HepG2 (cell line): Measurements from ENCODE around the gene RGL3. TPM values are rescaled to one million over a fixed set of nuclear protein-coding genes. Genes with fewer than 3 reads are reported as not detected.

Experiments used
- ATAC-seq: fragments of 200-7000 bp; cut with Tn5 transposase; 3 replicates; pipeline ENCODE4 v1.9.1; 2020; ENCODE audit warnings: mild to moderate bottlenecking, moderate library complexity
- BruUV-seq: library from RNA; stranded (reverse); fragments of 400-500 nt; replicated peaks from 2 replicates; lab custom pipeline; 2021; lab: Mats Ljungman, UMichigan
- CTCF ChIA-PET: fragments of 300-600 bp; formaldehyde crosslinking; extraction: SDS; loops from one replicate; lab custom pipeline; 2021; ENCODE audit warnings: low total read pairs, inconsistent platforms, low intra/inter-chr PET ratio; lab: Yijun Ruan, JAX
- POLR2A ChIA-PET: fragments of 350-600 bp; sonication (Branson Sonifier 250); formaldehyde crosslinking; loops from one replicate; lab custom pipeline; 2020; ENCODE audit warnings: antibody characterized with exemption, inconsistent platforms; lab: Yijun Ruan, JAX
- DNase-seq: peaks from one replicate; pipeline ENCODE4 v3.0.0-alpha.2; 2015; ENCODE audit warnings: low spot score
- FAIRE-seq: peaks from 3 replicates; lab custom pipeline; 2011; peaks lifted over from hg19 to GRCh38; lab: Jason Lieb, UNC
- H2AFZ ChIP-seq: one replicate; pipeline ENCODE4 v1.6.1; 2011; ENCODE audit warnings: low read length, inconsistent platforms
- H3K27ac ChIP-seq: fragments of 300-600 bp; 3 replicates; pipeline ENCODE4 v1.8.0; 2011; ENCODE audit warnings: mixed run types, mild to moderate bottlenecking, mixed read lengths, low read length, inconsistent platforms; ENCODE audit not compliant: insufficient read depth; ENCODE audit errors: extremely low read length
- H3K27me3 ChIP-seq, 2 experiments: fragments of 200-600 bp in 1 of 2; 2 replicates in 1 of 2; 3 replicates in 1 of 2; pipeline versions ENCODE4 v1.6.0 to v1.8.0; 2011; ENCODE audit warnings: low read length in 2 of 2, mild to moderate bottlenecking in 2 of 2, moderate library complexity in 2 of 2, inconsistent platforms in 1 of 2; ENCODE audit not compliant: insufficient read depth in 2 of 2, control insufficient read depth in 1 of 2
- H3K36me3 ChIP-seq, 2 experiments: fragments of 200-600 bp in 1 of 2; replicated peaks in 1 of 2; 2 replicates in 1 of 2; 3 replicates in 1 of 2; pipeline versions ENCODE4 v1.5.1 to v1.8.0; 2011; ENCODE audit warnings: low read length in 2 of 2, inconsistent platforms in 1 of 2; ENCODE audit not compliant: insufficient read depth in 2 of 2, control insufficient read depth in 1 of 2
- H3K4me1 ChIP-seq: 2 replicates; pipeline ENCODE4 v1.5.1; 2012; ENCODE audit warnings: low read length, inconsistent platforms; ENCODE audit not compliant: insufficient read depth
- H3K4me2 ChIP-seq: 2 replicates; pipeline ENCODE4 v1.6.0; 2011; ENCODE audit warnings: low read depth, low read length, inconsistent platforms
- H3K4me3 ChIP-seq, 3 experiments: fragments of 200-600 bp in 1 of 3; sonication (generic), shearing (Covaris generic) in 1 of 3; replicated peaks in 1 of 3; 2 replicates each; pipeline ENCODE4 v1.5.1; 2011 to 2016; ENCODE audit warnings: low read length in 3 of 3, inconsistent platforms in 2 of 3, low read depth in 2 of 3, mild to moderate bottlenecking in 2 of 3, control low read depth in 1 of 3, mixed read lengths in 1 of 3; ENCODE audit not compliant: insufficient read depth in 1 of 3
- H3K79me2 ChIP-seq: one replicate; pipeline ENCODE4 v1.6.1; 2011; ENCODE audit warnings: low read length, inconsistent platforms; ENCODE audit not compliant: insufficient read depth
- H3K9ac ChIP-seq: 2 replicates; pipeline ENCODE4 v1.6.0; 2011; ENCODE audit warnings: mild to moderate bottlenecking, low read depth, low read length, inconsistent platforms; ENCODE audit not compliant: insufficient read depth
- H3K9me3 ChIP-seq: 2 replicates; pipeline ENCODE4 v1.5.1; 2012; ENCODE audit warnings: mild to moderate bottlenecking, low read length
- H4K20me1 ChIP-seq: 2 replicates; pipeline ENCODE4 v1.6.0; 2011; ENCODE audit warnings: inconsistent platforms, mild to moderate bottlenecking, low read length, moderate library complexity; ENCODE audit not compliant: insufficient read depth
- HMGXB3 ChIP-seq: sonication (generic); formaldehyde crosslinking; IDR thresholded peaks from 2 replicates; pipeline ENCODE4 v1.4.0; 2020; ENCODE audit warnings: missing genetic modification reagents, borderline replicate concordance
- HNRNPL ChIP-seq: fragments of 200-400 bp; formaldehyde crosslinking; IDR thresholded peaks from 2 replicates; pipeline ENCODE4 v1.6.1; 2017; ENCODE audit warnings: mild to moderate bottlenecking, low read depth, low read length
- ZNF569 ChIP-seq: sonication (generic); formaldehyde crosslinking; IDR thresholded peaks from 2 replicates; pipeline ENCODE4 v1.5.0; 2020; ENCODE audit warnings: mild to moderate bottlenecking, missing genetic modification reagents, moderate library complexity, borderline replicate concordance
- ZNF672 ChIP-seq: sonication (generic); formaldehyde crosslinking; IDR thresholded peaks from 2 replicates; pipeline ENCODE4 v1.8.1; 2022; ENCODE audit warnings: missing genetic modification reagents
- WGBS: methylation state at CpG from one replicate; pipeline ENCODE4 v1.1.6; 2017; ENCODE audit warnings: low lambda C conversion rate; 5-methylcytosine and 5-hydroxymethylcytosine counted together
- in situ Hi-C: cut with HindIII; loops from 2 replicates; pipeline ENCODE4 v1.10.0; 2017; ENCODE audit warnings: low pct_unique_long_range_greater_than_20kb; ENCODE audit not compliant: extremely low pct_ligation_motif_present
- intact Hi-C: fragments of 100-400 bp; cut with micrococcal nuclease; formaldehyde crosslinking; loops from one replicate; pipeline ENCODE4 v1.10.0; 2022; ENCODE audit not compliant: unreplicated experiment
- polyA plus RNA-seq, 8 experiments: library from polyadenylated mRNA; depleted of rRNA in 3 of 8; stranded (reverse) in 7 of 8; unstranded in 1 of 8; fragments of >200 nt; fragmentation: Illumina TruSeq in 4 of 8; extraction: Trizol in 4 of 8; gene quantifications; 2 replicates each; pipeline versions ENCODE4 v1.2.1 to v1.2.3, GENCODE V29; 2011 to 2016; ENCODE audit warnings: low read depth in 4 of 8, missing spikeins in 1 of 8, mixed read lengths in 1 of 8; ENCODE audit not compliant: insufficient read depth in 1 of 8
- total RNA-seq, 5 experiments: library from RNA; depleted of rRNA; stranded (reverse); fragments of >200 nt; fragmentation: Illumina TruSeq; extraction: Trizol; gene quantifications; 2 replicates each; pipeline ENCODE4 v1.2.3, GENCODE V29; 2016; ENCODE audit warnings: low read depth in 1 of 5

RGL3 gene
- total and polyA plus RNA-seq, 2 of the 13 experiments (the other 11 are each of a cell fraction or from before 2014, with no cell fraction given) = 4.2 to 7.6 TPM

DNA sequence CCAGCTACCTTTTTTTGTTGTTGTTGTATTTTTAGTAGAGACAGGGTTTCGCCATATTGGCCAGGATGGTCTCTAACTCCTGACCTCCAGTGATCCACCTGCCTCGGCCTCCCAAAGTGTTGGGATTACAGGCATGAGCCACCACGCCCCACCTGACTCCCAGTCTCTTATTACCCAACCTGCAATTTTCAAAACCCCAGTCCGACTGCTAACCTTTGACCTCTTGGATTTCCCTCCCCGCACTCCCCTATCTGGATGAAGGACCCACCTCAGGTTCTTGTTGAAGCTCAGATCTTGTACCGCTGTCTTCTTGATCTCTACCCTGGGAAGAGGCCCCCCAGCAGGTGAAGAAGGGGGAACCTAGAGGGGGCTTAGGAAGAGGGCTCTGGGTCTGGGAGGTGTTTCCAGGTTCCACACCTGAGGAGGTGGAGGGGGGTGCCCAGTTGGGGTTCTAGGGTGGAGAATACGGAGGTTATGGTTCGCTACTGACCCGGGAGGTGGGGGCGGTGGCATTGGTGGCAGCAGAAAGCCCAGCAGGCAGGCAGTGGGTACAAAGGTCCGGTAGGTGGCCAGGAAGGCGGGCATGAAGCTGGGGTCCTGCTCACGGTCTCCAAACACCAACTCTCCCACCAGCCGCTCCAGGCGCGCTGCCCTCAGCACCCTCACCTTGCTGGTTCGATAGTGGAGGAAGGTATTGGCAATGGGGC, 2.6 kb downstream of the RGL3 start:
- CTCF ChIA-PET = no interaction called here
- ATAC-seq = no peak

DNA sequence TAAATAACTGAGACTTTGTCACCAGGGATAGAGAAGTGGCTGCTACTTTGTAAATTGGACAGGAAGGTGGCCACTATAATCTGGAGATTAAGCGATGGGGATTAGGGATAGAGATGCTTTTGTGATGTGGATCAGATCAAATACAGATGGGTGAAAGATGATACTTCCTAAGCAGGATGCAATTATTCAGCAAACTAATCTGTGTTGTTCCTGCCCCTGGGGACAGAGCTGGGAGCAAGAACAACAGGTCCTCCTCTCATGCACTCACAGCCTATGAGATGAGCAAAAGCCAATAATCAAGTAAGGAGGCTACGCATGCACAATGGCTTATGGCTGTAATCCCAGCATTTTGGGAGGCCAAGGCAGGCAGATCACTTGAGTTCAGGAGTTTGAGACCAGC, 4.6 kb downstream of the RGL3 start:
- H3K4me2 ChIP-seq = no peak overlapping the region
- peaks cover 3% of the 10 kb centered on the region for H3K4me1 ChIP-seq
- no peak overlapping the region for H2AFZ ChIP-seq
- H3K36me3 ChIP-seq = no peaks in the 10 kb centered on the region
- POLR2A ChIA-PET = no interaction called here
- no peak for ATAC-seq
- intact Hi-C loops (no loop called here), in situ Hi-C loops (no loop called here)
- no peaks in the 10 kb centered on the region for H4K20me1 ChIP-seq
- WGBS = 98% methylated on average over 2 of the region's 2 CpGs
- H3K27ac ChIP-seq = no peak overlapping the region
- H3K79me2 ChIP-seq = no peaks in the 10 kb centered on the region
- no peaks in the 10 kb centered on the region for H3K9me3 ChIP-seq
- H3K27me3 ChIP-seq = no peaks in the 10 kb centered on the region
- DNase-seq = no peak
- CTCF ChIA-PET = no interaction called here
- H3K9ac ChIP-seq = no peak overlapping the region
- H3K4me3 ChIP-seq = no peak overlapping the region
- no TSS peak for BruUV-seq
- FAIRE-seq = no peak
- TF ChIP-seq ZNF569 (CRISPR knock-in tag) = no peak
- no peak for TF ChIP-seq HMGXB3 (CRISPR knock-in tag)

More for the DNA sequence above, 2.6 kb downstream of the RGL3 start:
- POLR2A ChIA-PET = interaction anchor here (0.8 to 1.1 kb wide), 2 partner anchors 39 to 42 kb away, joined by 4 to 6 read pairs; partner anchors contain the start of gene SWSAP1
- no peak overlapping the region for H3K4me2 ChIP-seq
- WGBS = 80% methylated on average over 13 of the region's 17 CpGs
- no peak overlapping the region for H3K27ac ChIP-seq
- H2AFZ ChIP-seq = no peak overlapping the region
- H3K4me3 ChIP-seq = no peak overlapping the region
- FAIRE-seq (no peak), DNase-seq (no peak)
- no peaks in the 10 kb centered on the region for H3K79me2 ChIP-seq
- in situ Hi-C loops (no loop called here), intact Hi-C loops (no loop called here)
- no TSS peak for BruUV-seq
- peaks cover 23% of the 10 kb centered on the region for H3K4me1 ChIP-seq
- no peak overlapping the region for H3K9ac ChIP-seq
- peaks cover 0 to 9% of the 10 kb centered on the region in 2 experiments; a peak in 2 of 5 replicates for H3K27me3 ChIP-seq
- H4K20me1 ChIP-seq = no peaks in the 10 kb centered on the region
- H3K36me3 ChIP-seq = no peaks in the 10 kb centered on the region
- no peaks in the 10 kb centered on the region for H3K9me3 ChIP-seq
- TF ChIP-seq HNRNPL (0 out of 2 replicates have a peak, but pooled peaks have one; percentile 54), ZNF672 (CRISPR knock-in tag) (no peak)
